K562 (cell line): ENCODE data around the gene NET1. TPM values are rescaled to one million over a fixed set of nuclear protein-coding genes. Genes with fewer than 3 reads are reported as not detected.

Source experiments
- ATF7 ChIP-seq: fragments of 450-650 bp; IDR thresholded peaks from 2 replicates; pipeline ENCODE4 v1.7.1; 2014; ENCODE audit warnings: mild to moderate bottlenecking, moderate library complexity
- BDP1 ChIP-seq: IDR thresholded peaks from 3 replicates; pipeline ENCODE4 v1.6.1; 2011; ENCODE audit not compliant: insufficient read length, insufficient read depth
- CBFA2T2 ChIP-seq: fragments of 450-650 bp; conservative IDR thresholded peaks from 2 replicates; pipeline ENCODE4 v1.6.1; 2017; ENCODE audit warnings: mild to moderate bottlenecking
- CBX3 ChIP-seq, 2 experiments: IDR thresholded peaks; 1 replicate in 1 of 2; 2 replicates in 1 of 2; pipeline ENCODE4 v1.6.1; 2012; ENCODE audit warnings: inconsistent platforms in 2 of 2, low read length in 2 of 2, borderline replicate concordance in 1 of 2, control low read depth in 1 of 2
- CC2D1A ChIP-seq: fragments of 450-650 bp; IDR thresholded peaks from 2 replicates; pipeline ENCODE4 v1.6.1; 2017; ENCODE audit warnings: mild to moderate bottlenecking
- CHD2 ChIP-seq: IDR thresholded peaks from 2 replicates; pipeline ENCODE4 v1.6.1; 2011; ENCODE audit warnings: low read depth, low read length
- CLOCK ChIP-seq: fragments of 250-450 bp; sonication (Bioruptor Pico); IDR thresholded peaks from 2 replicates; pipeline ENCODE4 v1.4.0; 2020; ENCODE audit warnings: mild to moderate bottlenecking, moderate library complexity, borderline replicate concordance
- E2F5 ChIP-seq: sonication (generic); formaldehyde crosslinking; IDR thresholded peaks from 2 replicates; pipeline ENCODE4 v1.8.0; 2022; ENCODE audit warnings: mild to moderate bottlenecking, missing genetic modification reagents
- FIP1L1 ChIP-seq: fragments of 200-400 bp; formaldehyde crosslinking; IDR thresholded peaks from 2 replicates; pipeline ENCODE4 v1.6.1; 2018; ENCODE audit warnings: mild to moderate bottlenecking, low read depth, low read length; ENCODE audit not compliant: poor library complexity, severe bottlenecking
- FOXK2 ChIP-seq, 2 experiments: fragments of 450-650 bp; IDR thresholded peaks in 1 of 2; conservative IDR thresholded peaks in 1 of 2; 2 replicates each; pipeline ENCODE4 v1.6.1; 2016; ENCODE audit warnings: low read depth in 2 of 2, mild to moderate bottlenecking in 1 of 2
- FOXO4 ChIP-seq: fragments of 450-650 bp; formaldehyde crosslinking; IDR thresholded peaks from 2 replicates; pipeline ENCODE4 v1.4.0; 2020; ENCODE audit warnings: mild to moderate bottlenecking, moderate library complexity
- GTF2B ChIP-seq: IDR thresholded peaks from 2 replicates; pipeline ENCODE4 v1.6.1; 2011; ENCODE audit not compliant: insufficient read length; ENCODE audit errors: extremely low read depth
- HMGN3 ChIP-seq: IDR thresholded peaks from 2 replicates; pipeline ENCODE4 v1.6.1; 2011; ENCODE audit warnings: borderline replicate concordance, low read depth, mild to moderate bottlenecking, mixed read lengths, low read length; ENCODE audit not compliant: insufficient read length; ENCODE audit errors: extremely low read depth
- HSF4 ChIP-seq: fragments of 250-450 bp; sonication (Bioruptor Pico); IDR thresholded peaks from 2 replicates; pipeline ENCODE4 v2.1.2; 2022; ENCODE audit warnings: mild to moderate bottlenecking, moderate library complexity, borderline replicate concordance
- KAT8 ChIP-seq: fragments of 450-650 bp; IDR thresholded peaks from 2 replicates; pipeline ENCODE4 v1.6.1; 2016; ENCODE audit warnings: low read depth, mild to moderate bottlenecking
- RAD21 ChIP-seq, 2 experiments: fragments of 250-450 bp in 1 of 2; fragments of 450-650 bp in 1 of 2; sonication (Bioruptor Pico) in 1 of 2; formaldehyde crosslinking in 1 of 2; IDR thresholded peaks in 1 of 2; conservative IDR thresholded peaks in 1 of 2; 2 replicates each; pipeline versions ENCODE4 v1.4.0 to v1.8.0; 2020 to 2022; ENCODE audit warnings: mild to moderate bottlenecking in 2 of 2, moderate library complexity in 1 of 2
- SREBF2 ChIP-seq: sonication (generic); formaldehyde crosslinking; IDR thresholded peaks from 2 replicates; pipeline ENCODE4 v1.4.0; 2020; ENCODE audit warnings: mild to moderate bottlenecking, missing genetic modification reagents
- TAF9B ChIP-seq: fragments of 450-650 bp; IDR thresholded peaks from 2 replicates; pipeline ENCODE4 v1.6.1; 2018; ENCODE audit warnings: mild to moderate bottlenecking; ENCODE audit not compliant: partially characterized antibody
- ZBTB26 ChIP-seq: fragments of 450-650 bp; formaldehyde crosslinking; IDR thresholded peaks from 2 replicates; pipeline ENCODE4 v1.4.0; 2022; ENCODE audit warnings: missing genetic modification characterization
- ZFX ChIP-seq: sonication (generic); formaldehyde crosslinking; IDR thresholded peaks from 2 replicates; pipeline ENCODE4 v1.8.0; 2022; ENCODE audit warnings: mild to moderate bottlenecking, missing genetic modification reagents, moderate library complexity
- ZNF780A ChIP-seq: fragments of 250-450 bp; sonication (Bioruptor Pico); IDR thresholded peaks from 2 replicates; pipeline ENCODE4 v1.5.0; 2021; ENCODE audit warnings: mild to moderate bottlenecking
- polyA plus RNA-seq, 8 experiments: library from polyadenylated mRNA; depleted of rRNA in 4 of 8; stranded (reverse) in 5 of 8; unstranded in 3 of 8; fragments of >200 nt; fragmentation: Nextera tagmentation in 2 of 8; fragmentation: Illumina TruSeq in 1 of 8; extraction: Ambion mirVana in 2 of 8; extraction: Trizol in 1 of 8; gene quantifications; 2 replicates each; pipeline versions ENCODE4 v1.2.1 to v1.2.3, GENCODE V29; 2011 to 2014; ENCODE audit warnings: inconsistent platforms in 1 of 8, missing spikeins in 1 of 8
- total RNA-seq, 7 experiments: library from RNA; depleted of rRNA in 6 of 7; stranded (reverse); fragments of >200 nt in 6 of 7; fragmentation: Illumina TruSeq in 2 of 7; extraction: Trizol in 2 of 7; gene quantifications; 2 replicates each; pipeline versions ENCODE4 v1.2.1 to v1.2.3, GENCODE V29; 2011 to 2021; ENCODE audit warnings: low replicate concordance in 1 of 7

Gene NET1
- total and polyA plus RNA-seq, 9 of the 15 experiments (the other 6 are each of a cell fraction or from before 2014, with no cell fraction given): 47.4 to 258 (median 106) TPM

GRCh38 chr10:5479481-5480161 is 67.3 kb downstream of the NET1 start (continued):
- TF ChIP-seq FOXK2 (conservative IDR thresholded peaks at IDR 0.05 in 1 of 2, IDR thresholded peaks at IDR 0.05 in 1 of 2; ENCODE audit: low read depth in 2 of 2) (peak in 1 of 2 experiments; percentile 44; a peak in 2 of 4 replicates), RAD21 (CRISPR knock-in tag; conservative IDR thresholded peaks at IDR 0.05 in 1 of 2, IDR thresholded peaks at IDR 0.05 in 1 of 2) (peak in 1 of 2 experiments; percentile 27; a peak in 1 of 4 replicates), GTF2B (no peak), CBFA2T2 (peak; percentile 92), ATF7 (peak; percentile 30; the same call in 1 of the 2 replicates), FIP1L1 (peak; percentile 61), E2F5 (CRISPR knock-in tag) (no peak), KAT8 (no peak), HSF4 (CRISPR knock-in tag) (peak; percentile 34), CC2D1A (peak; percentile 77; the same call in 1 of the 2 replicates), ZNF780A (CRISPR knock-in tag) (no peak), CLOCK (no peak), TAF9B (no peak), ZFX (CRISPR knock-in tag) (peak; percentile 41; the same call in 1 of the 2 replicates), BDP1 (no peak), SREBF2 (CRISPR knock-in tag) (no peak), HMGN3 (peak; percentile 81), CBX3 (IDR thresholded peaks at IDR 0.05; ENCODE audit: borderline replicate concordance in 1 of 2, low read length in 2 of 2) (no peak), CHD2 (no peak), FOXO4 (no peak), ZBTB26 (no peak)
